Measurements from ENCODE around the gene ABCC6. TPM values are rescaled to one million over a fixed set of nuclear protein-coding genes. Genes with fewer than 3 reads are reported as not detected.
"Not testable (repeated sequence)": the region's sequence is repeated elsewhere in the genome, so short reads cannot be mapped to it uniquely, and the experiment has no call there.

Gene ABCC6
- total RNA-seq, 2 donors from 2014 or later, result 10.4 to 14.5 TPM

GRCh38 chr16:16155234-16155633 is 68.1 kb downstream of the ABCC6 start:
- TF ChIP-seq CTCF (IDR thresholded peaks at IDR 0.05), result no peak
- no peak overlapping the region for H3K9ac ChIP-seq (ENCODE audit: low read depth in 2 of 2, low read length in 2 of 2)
- no peak overlapping the region for H3K4me3 ChIP-seq
- intact Hi-C loops (cut with DNase I), result no loop called here
- no peaks in the 10 kb centered on the region for H3K9me3 ChIP-seq
- H3K27ac ChIP-seq, result no peak overlapping the region
- no peaks in the 10 kb centered on the region for H3K4me1 ChIP-seq
- H3K27me3 ChIP-seq, result no peaks in the 10 kb centered on the region
- no peaks in the 10 kb centered on the region for H3K36me3 ChIP-seq
- no peak for DNase-seq

GRCh38 chr16:16154281-16154951 is 68.9 kb downstream of the ABCC6 start:
- Histone ChIP-seq H3K4me3 (no peak overlapping the region), H3K4me1 (no peaks in the 10 kb centered on the region), H3K36me3 (no peaks in the 10 kb centered on the region), H3K27ac (no peak overlapping the region), H3K9me3 (no peaks in the 10 kb centered on the region), H3K27me3 (no peaks in the 10 kb centered on the region), H3K9ac (ENCODE audit: low read depth in 2 of 2, low read length in 2 of 2) (no peak overlapping the region)
- intact Hi-C loops (cut with DNase I), result no loop called here
- DNase-seq, result no peak
- TF ChIP-seq CTCF (IDR thresholded peaks at IDR 0.05), result no peak

- DNase-seq; H3K27me3 ChIP-seq; intact Hi-C loops (cut with DNase I); H3K9ac ChIP-seq (ENCODE audit: low read depth in 2 of 2, low read length in 2 of 2); H3K27ac ChIP-seq; H3K36me3 ChIP-seq; H3K4me1 ChIP-seq; H3K9me3 ChIP-seq; H3K4me3 ChIP-seq: not testable (repeated sequence)
Measured at GRCh38 chr16:16153000-16153399, 70.3 kb downstream of the ABCC6 start.

DNA sequence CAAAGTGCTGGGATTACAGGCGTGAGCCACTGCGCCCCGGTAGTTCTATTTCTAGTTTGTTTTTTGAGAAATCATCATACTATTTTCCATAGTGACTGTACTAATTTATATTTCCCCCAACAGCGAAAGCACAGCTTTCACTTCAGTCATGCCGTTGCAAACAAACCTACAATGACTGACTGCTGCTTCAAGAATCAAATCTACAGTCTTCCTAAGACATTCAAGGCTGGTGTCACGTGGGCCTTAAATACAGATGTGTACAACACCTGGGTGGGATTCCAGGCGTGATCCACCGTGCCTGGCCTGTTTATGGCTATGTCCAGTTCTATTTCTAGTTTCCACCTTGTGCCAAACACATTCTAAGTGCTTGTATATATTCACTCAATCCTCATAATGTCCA is 72.0 kb downstream of the ABCC6 start:
- intact Hi-C loops (cut with DNase I), result no loop called here
- DNase-seq, result no peak
- no peak overlapping the region for H3K4me3 ChIP-seq
- no peak overlapping the region for H3K9ac ChIP-seq (ENCODE audit: low read depth in 2 of 2, low read length in 2 of 2)
- H3K36me3 ChIP-seq, result no peaks in the 10 kb centered on the region
- no peak for TF ChIP-seq CTCF (IDR thresholded peaks at IDR 0.05)
- H3K9me3 ChIP-seq, result no peaks in the 10 kb centered on the region
- no peaks in the 10 kb centered on the region for H3K4me1 ChIP-seq
- no peak overlapping the region for H3K27ac ChIP-seq
- H3K27me3 ChIP-seq, result no peaks in the 10 kb centered on the region

GRCh38 chr16:16150878-16151152 is 72.5 kb downstream of the ABCC6 start:
- intact Hi-C loops (cut with DNase I), result no loop called here
- DNase-seq, result no peak
- no peak for TF ChIP-seq CTCF (IDR thresholded peaks at IDR 0.05)
- Histone ChIP-seq H3K36me3 (no peaks in the 10 kb centered on the region), H3K9me3 (no peaks in the 10 kb centered on the region), H3K9ac (ENCODE audit: low read depth in 2 of 2, low read length in 2 of 2) (no peak overlapping the region), H3K27me3 (no peaks in the 10 kb centered on the region), H3K4me3 (no peak overlapping the region), H3K4me1 (no peaks in the 10 kb centered on the region), H3K27ac (no peak overlapping the region)

DNA sequence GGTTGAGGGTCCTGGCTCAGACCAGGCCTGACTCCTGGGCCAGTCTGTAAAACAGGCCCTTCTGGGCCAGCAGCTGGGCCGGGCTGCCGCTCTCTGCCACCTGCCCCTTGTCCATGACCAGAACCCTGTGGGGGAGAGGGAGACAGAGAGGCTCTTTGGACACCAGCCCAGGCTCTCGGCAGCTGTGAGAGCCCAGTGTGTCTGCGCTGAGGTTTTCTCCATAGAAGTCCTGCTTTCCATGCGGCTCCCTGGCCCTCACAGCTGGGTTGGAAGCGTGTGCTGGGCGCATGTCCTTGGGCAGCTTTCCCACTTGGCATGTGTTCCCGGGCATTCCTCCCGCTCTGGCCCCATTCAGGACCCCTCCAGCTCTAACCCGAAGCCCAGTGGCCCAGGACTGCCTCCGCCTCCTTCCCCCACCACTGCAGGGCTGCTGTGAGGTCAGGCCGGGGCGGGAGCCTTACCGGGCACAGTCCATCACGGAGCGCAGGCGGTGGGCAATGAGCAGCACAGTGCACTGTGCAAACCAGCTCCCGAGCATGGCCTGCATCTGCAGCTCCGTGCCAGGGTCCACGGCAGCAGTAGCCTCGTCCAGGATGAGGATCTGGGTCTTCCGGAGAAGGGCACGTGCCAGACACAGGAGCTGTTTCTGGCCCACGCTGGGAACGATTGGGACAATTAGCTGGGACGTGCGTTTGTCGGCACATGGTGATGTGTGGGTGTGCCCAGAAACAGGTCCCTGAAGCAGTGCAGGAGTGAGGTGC is 73.0 kb downstream of the ABCC6 start:
- no peak overlapping the region for H3K27ac ChIP-seq
- H3K36me3 ChIP-seq, result no peaks in the 10 kb centered on the region
- no peaks in the 10 kb centered on the region for H3K4me1 ChIP-seq
- no peak overlapping the region for H3K4me3 ChIP-seq
- no peaks in the 10 kb centered on the region for H3K27me3 ChIP-seq
- TF ChIP-seq CTCF (IDR thresholded peaks at IDR 0.05), result no peak
- intact Hi-C loops (cut with DNase I), result no loop called here
- H3K9me3 ChIP-seq, result no peaks in the 10 kb centered on the region
- DNase-seq, result peak; percentile 24
- H3K9ac ChIP-seq (ENCODE audit: low read depth in 2 of 2, low read length in 2 of 2), result no peak overlapping the region

Data from colonic mucosa (tissue), 4 donors.